Gastrocnemius medialis (tissue), 4 donors: ENCODE data around the gene ERFL. TPM values are rescaled to one million over a fixed set of nuclear protein-coding genes. Genes with fewer than 3 reads are reported as not detected.

Experiments used
- ATAC-seq, 2 donors: fragments of 150-250 bp; one replicate each; pipeline ENCODE4 v1.9.1; 2016
- DNase-seq, 2 donors: peaks; one replicate each; pipeline ENCODE4 v3.0.0-alpha.2; 2019
- H3K27ac ChIP-seq, 4 donors: fragments of 200-600 bp; sonication (generic); 1 replicate in 1 of 4; 2 replicates in 3 of 4; pipeline ENCODE4 v1.5.1; 2016 to 2018; ENCODE audit warnings: mild to moderate bottlenecking in 2 of 4, moderate library complexity in 1 of 4
- H3K27me3 ChIP-seq, 3 donors: fragments of 200-600 bp; sonication (generic) in 2 of 3; 1 replicate in 1 of 3; 2 replicates in 2 of 3; pipeline versions ENCODE4 v1.5.1 to v1.6.0; 2016 to 2019; ENCODE audit warnings: mild to moderate bottlenecking in 1 of 3, moderate library complexity in 1 of 3
- H3K36me3 ChIP-seq, 2 donors: fragments of 200-600 bp; sonication (generic) in 1 of 2; one replicate each; pipeline ENCODE4 v1.5.1; 2017 to 2018
- H3K4me1 ChIP-seq, 2 donors: fragments of 200-600 bp; sonication (generic) in 1 of 2; one replicate each; pipeline ENCODE4 v1.5.1; 2016 to 2017; ENCODE audit warnings: mild to moderate bottlenecking in 2 of 2
- H3K4me3 ChIP-seq, 4 donors: fragments of 200-600 bp; sonication (generic) in 3 of 4; 1 replicate in 1 of 4; 2 replicates in 3 of 4; pipeline ENCODE4 v1.5.1; 2016 to 2019; ENCODE audit warnings: mild to moderate bottlenecking in 2 of 4
- H3K9me3 ChIP-seq, 3 donors: fragments of 200-600 bp; sonication (generic) in 2 of 3; 1 replicate in 1 of 3; 2 replicates in 2 of 3; pipeline ENCODE4 v1.5.1; 2016 to 2019
- CTCF ChIP-seq, 5 experiments: fragments of 450-650 bp in 3 of 5; fragments of 200-600 bp in 2 of 5; sonication (generic) in 2 of 5; IDR thresholded peaks in 4 of 5; conservative IDR thresholded peaks in 1 of 5; 1 replicate in 4 of 5; 2 replicates in 1 of 5; pipeline ENCODE4 v1.5.1; 2016 to 2019; ENCODE audit warnings: antibody characterized with exemption in 5 of 5, mild to moderate bottlenecking in 3 of 5, moderate library complexity in 3 of 5
- POLR2A ChIP-seq, 2 donors: fragments of 450-650 bp; IDR thresholded peaks; one replicate each; pipeline ENCODE4 v1.6.1; 2017; ENCODE audit warnings: antibody characterized with exemption in 2 of 2, mild to moderate bottlenecking in 2 of 2, moderate library complexity in 2 of 2
- in situ Hi-C, 4 donors: fragments of 200-750 bp; cut with MboI; loops; one replicate each; pipeline versions ENCODE4 v1.15.0 to v1.8.0; 2017; ENCODE audit warnings: low sequenced_read_pairs in 4 of 4
- intact Hi-C: fragments of 100-400 bp; cut with DNase I; formaldehyde crosslinking; loops from one replicate; pipeline ENCODE4 v1.15.1; 2023; ENCODE audit warnings: low total_unique reads
- total RNA-seq, 4 donors: library from RNA; depleted of rRNA; stranded (reverse); fragments of >200 nt; gene quantifications; one replicate each; pipeline versions ENCODE4 v1.1.0 to v1.2.3, GENCODE V29; 2016

The ERFL gene
- total RNA-seq, 4 donors from 2014 or later = not detected

GRCh38 chr19:41957838-41958366 is 29.7 kb upstream of the ERFL start:
- peak; percentile 16 to 56 for DNase-seq
- TF ChIP-seq CTCF (IDR thresholded peaks at IDR 0.05 in 4 of 5, conservative IDR thresholded peaks at IDR 0.05 in 1 of 5) (peak; percentile 65 to 81 (median 78)), POLR2A (IDR thresholded peaks at IDR 0.05) (no peak)
- intact Hi-C loops = loop anchor here (2.0 to 10.0 kb wide), 4 partner anchors 73 to 1574 kb away; partner anchors contain the start of genes GSK3A, ZNF574 and ZNF575
- peak; percentile 64 to 77 for ATAC-seq
- H3K4me3 ChIP-seq = peak overlapping the region; percentile 63 to 96 (median 92)
- H3K36me3 ChIP-seq = peaks cover 0 to 11% of the 10 kb centered on the region in 2 donors
- peak overlapping the region; percentile 82 to 89 (median 86) for H3K27ac ChIP-seq
- H3K4me1 ChIP-seq = peaks cover 11 to 15% of the 10 kb centered on the region in 2 donors
- in situ Hi-C loops = loop anchor here in 2 of 4 donors (10.0 kb wide), 2 partner anchors 93 to 103 kb away; partner anchors contain the start of gene RPS19 (in 1 of the 2)
- H3K27me3 ChIP-seq = no peaks in the 10 kb centered on the region
- H3K9me3 ChIP-seq = no peaks in the 10 kb centered on the region

GRCh38 chr19:41957161-41957837 is 29.1 kb upstream of the ERFL start:
- peak overlapping the region in 3 of 4 donors; percentile 82 to 86 (median 86) for H3K27ac ChIP-seq

GRCh38 chr19:41956621-41957020 is 28.4 kb upstream of the ERFL start:
- peaks cover 0 to 11% of the 10 kb centered on the region in 2 donors for H3K36me3 ChIP-seq
- peaks cover 11 to 15% of the 10 kb centered on the region in 2 donors for H3K4me1 ChIP-seq
- H3K9me3 ChIP-seq = no peaks in the 10 kb centered on the region
- ATAC-seq = no peak
- no peak overlapping the region for H3K4me3 ChIP-seq
- intact Hi-C loops (loop anchor here (5.0 to 10.0 kb wide), 2 partner anchors 288 to 1576 kb away; partner anchors contain the start of genes GSK3A and ZNF575), in situ Hi-C loops (loop anchor here in 2 of 4 donors (10.0 kb wide), 2 partner anchors 92 to 102 kb away; partner anchors contain the start of gene RPS19 (in 1 of the 2))
- DNase-seq = no peak
- TF ChIP-seq CTCF (IDR thresholded peaks at IDR 0.05 in 4 of 5, conservative IDR thresholded peaks at IDR 0.05 in 1 of 5) (no peak), POLR2A (IDR thresholded peaks at IDR 0.05) (no peak)
- H3K27ac ChIP-seq = no peak overlapping the region
- no peaks in the 10 kb centered on the region for H3K27me3 ChIP-seq

More at GRCh38 chr19:41957161-41957837, 29.1 kb upstream of the ERFL start:
- in situ Hi-C loops = loop anchor here in 2 of 4 donors (10.0 kb wide), 2 partner anchors 92 to 102 kb away; partner anchors contain the start of gene RPS19 (in 1 of the 2)
- DNase-seq (no peak), ATAC-seq (no peak)
- Histone ChIP-seq H3K4me1 (peaks cover 11 to 15% of the 10 kb centered on the region in 2 donors), H3K27me3 (no peaks in the 10 kb centered on the region), H3K9me3 (no peaks in the 10 kb centered on the region), H3K36me3 (peaks cover 0 to 11% of the 10 kb centered on the region in 2 donors), H3K4me3 (no peak overlapping the region)
- intact Hi-C loops = loop anchor here (5.0 to 10.0 kb wide), 2 partner anchors 288 to 1575 kb away; partner anchors contain the start of genes GSK3A and ZNF575
- TF ChIP-seq POLR2A (IDR thresholded peaks at IDR 0.05) (no peak), CTCF (IDR thresholded peaks at IDR 0.05 in 4 of 5, conservative IDR thresholded peaks at IDR 0.05 in 1 of 5) (no peak)

- intact Hi-C loops = loop anchor here (5.0 to 10.0 kb wide), 2 partner anchors 289 to 1577 kb away; partner anchors contain the start of genes GSK3A and ZNF575
- TF ChIP-seq POLR2A (IDR thresholded peaks at IDR 0.05) (no peak), CTCF (IDR thresholded peaks at IDR 0.05 in 4 of 5, conservative IDR thresholded peaks at IDR 0.05 in 1 of 5) (no peak)
- H3K9me3 ChIP-seq = no peaks in the 10 kb centered on the region
- no peaks in the 10 kb centered on the region for H3K27me3 ChIP-seq
- no peak overlapping the region for H3K27ac ChIP-seq
- in situ Hi-C loops = loop anchor here in 2 of 4 donors (10.0 kb wide), 2 partner anchors 91 to 101 kb away; partner anchors contain the start of gene RPS19 (in 1 of the 2)
- peaks cover 0 to 11% of the 10 kb centered on the region in 2 donors for H3K36me3 ChIP-seq
- ATAC-seq (no peak), DNase-seq (no peak)
- no peak overlapping the region for H3K4me3 ChIP-seq
- H3K4me1 ChIP-seq = peaks cover 11 to 15% of the 10 kb centered on the region in 2 donors
Observed at GRCh38 chr19:41955521-41955920, 27.3 kb upstream of the ERFL start.
